Measurements from ENCODE around the gene GPD1. TPM values are rescaled to one million over a fixed set of nuclear protein-coding genes. Genes with fewer than 3 reads are reported as not detected.
A peak's percentile ranks its signal among the peaks of the same experiment; 100 is the strongest.

Gene GPD1
- total and polyA plus RNA-seq, 9 of the 15 experiments (the other 6 are each of a cell fraction or from before 2014, with no cell fraction given): 0.13 to 1.00 (median 0.55) TPM

DNA sequence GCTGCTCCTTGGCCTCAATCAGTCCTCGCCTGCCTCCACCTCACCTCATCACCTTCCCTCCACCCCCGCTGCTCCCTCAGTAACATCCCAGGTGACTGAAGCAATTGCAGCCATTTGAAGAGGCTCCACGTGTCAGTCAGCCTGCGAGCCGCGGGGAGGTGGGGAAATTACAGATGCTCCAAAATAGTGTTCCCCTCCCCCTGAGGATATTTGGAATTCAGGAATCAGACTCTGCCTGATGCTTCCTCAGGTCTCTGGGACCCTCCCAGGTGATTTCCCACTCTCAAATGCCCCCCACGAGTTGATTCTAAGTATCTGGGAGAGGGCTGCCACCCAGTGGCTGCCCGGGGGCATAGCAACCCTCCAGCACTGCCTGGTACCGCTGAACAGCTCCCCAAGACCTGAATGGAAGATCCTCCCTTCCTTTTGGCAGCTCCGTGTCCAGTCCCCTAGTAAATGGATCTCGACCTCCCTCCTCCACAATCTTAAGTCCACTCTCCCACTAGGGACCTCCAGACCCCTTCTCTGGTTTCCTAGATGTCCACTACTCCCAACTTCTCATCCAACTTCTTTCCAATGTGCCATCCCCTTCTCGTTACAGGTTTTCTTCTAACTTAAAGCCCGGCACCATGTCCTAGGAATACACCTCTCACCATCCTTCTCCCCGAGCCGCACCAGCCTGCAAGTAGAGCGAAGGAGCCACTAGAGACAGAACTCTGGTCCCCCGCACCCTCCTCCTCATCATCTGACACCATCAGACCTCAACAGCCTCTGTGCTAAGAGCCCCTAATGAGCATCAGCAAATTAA lies 47.8 kb upstream of the GPD1 start (continued):
- TF ChIP-seq, protein P1, sequence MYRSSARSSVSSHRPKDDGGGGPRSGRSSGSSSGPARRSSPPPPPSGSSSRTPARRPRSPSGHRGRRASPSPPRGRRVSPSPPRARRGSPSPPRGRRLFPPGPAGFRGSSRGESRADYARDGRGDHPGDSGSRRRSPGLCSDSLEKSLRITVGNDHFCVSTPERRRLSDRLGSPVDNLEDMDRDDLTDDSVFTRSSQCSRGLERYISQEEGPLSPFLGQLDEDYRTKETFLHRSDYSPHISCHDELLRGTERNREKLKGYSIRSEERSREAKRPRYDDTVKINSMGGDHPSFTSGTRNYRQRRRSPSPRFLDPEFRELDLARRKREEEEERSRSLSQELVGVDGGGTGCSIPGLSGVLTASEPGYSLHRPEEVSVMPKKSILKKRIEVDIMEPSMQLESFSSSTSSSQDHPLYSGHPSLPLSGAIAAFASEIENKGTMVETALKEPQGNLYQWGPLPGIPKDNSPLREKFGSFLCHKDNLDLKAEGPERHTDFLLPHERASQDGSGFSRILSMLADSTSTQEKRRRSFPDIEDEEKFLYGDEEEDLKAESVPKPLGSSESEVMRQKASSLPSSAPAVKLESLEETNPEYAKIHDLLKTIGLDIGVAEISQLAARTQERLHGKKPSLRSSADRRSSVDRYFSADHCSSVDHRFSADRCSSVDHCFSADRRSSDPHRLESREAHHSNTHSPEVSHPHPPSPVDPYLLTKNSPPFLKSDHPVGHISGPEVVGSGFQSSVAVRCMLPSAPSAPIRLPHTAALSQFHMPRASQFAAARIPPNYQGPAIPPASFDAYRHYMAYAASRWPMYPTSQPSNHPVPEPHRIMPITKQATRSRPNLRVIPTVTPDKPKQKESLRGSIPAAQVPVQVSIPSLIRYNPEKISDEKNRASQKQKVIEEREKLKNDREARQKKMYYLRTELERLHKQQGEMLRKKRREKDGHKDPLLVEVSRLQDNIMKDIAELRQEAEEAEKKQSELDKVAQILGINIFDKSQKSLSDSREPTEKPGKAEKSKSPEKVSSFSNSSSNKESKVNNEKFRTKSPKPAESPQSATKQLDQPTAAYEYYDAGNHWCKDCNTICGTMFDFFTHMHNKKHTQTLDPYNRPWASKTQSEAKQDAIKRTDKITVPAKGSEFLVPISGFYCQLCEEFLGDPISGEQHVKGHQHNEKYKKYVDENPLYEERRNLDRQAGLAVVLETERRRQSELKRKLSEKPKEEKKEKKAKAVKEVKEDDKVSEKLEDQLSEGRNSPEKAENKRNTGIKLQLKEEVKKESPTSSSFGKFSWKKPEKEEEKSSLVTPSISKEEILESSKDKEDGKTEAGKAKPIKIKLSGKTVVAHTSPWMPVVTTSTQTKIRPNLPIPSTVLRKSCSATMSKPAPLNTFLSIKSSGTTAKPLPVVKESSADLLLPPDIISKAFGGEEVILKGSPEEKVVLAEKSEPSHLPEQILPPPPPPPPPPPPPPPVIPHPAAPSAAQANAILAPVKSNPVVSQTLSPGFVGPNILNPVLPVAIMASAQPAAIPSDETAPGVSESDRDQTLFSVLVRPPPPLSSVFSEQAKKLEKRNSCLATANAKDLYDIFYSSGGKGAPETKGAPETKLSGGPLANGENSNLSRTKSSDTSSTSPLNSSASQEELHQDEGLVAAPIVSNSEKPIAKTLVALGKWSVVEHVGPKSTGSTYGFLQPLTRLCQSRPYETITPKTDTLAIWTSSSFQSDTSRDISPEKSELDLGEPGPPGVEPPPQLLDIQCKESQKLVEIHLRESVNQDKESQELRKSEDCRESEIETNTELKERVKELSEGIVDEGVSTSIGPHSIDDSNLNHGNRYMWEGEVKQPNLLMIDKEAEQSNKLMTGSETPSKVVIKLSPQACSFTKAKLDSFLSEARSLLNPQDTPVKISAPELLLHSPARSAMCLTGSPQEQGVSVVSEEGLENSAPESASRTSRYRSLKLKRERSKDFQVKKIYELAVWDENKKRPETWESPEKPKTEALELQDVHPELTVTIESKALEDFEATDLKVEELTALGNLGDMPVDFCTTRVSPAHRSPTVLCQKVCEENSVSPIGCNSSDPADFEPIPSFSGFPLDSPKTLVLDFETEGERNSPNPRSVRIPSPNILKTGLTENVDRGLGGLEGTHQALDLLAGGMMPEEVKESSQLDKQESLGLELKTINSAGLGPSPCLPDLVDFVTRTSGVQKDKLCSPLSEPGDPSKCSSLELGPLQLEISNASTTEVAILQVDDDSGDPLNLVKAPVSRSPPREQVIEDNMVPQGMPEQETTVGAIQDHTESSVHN (IDR thresholded peaks at IDR 0.05; ENCODE audit: borderline replicate concordance in 1 of 2, low read depth in 1 of 2): no peak
- TF ChIP-seq, protein P2, sequence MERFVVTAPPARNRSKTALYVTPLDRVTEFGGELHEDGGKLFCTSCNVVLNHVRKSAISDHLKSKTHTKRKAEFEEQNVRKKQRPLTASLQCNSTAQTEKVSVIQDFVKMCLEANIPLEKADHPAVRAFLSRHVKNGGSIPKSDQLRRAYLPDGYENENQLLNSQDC (CRISPR knock-in tag; IDR thresholded peaks at IDR 0.05): no peak
- no peak for TF ChIP-seq KDM4B (IDR thresholded peaks at IDR 0.05; ENCODE audit: borderline replicate concordance in 2 of 2, low read depth in 1 of 2)
- TF ChIP-seq KDM1A (IDR thresholded peaks at IDR 0.05): peak in 1 of 2 experiments; percentile 6; a peak in 1 of 4 replicates
- TF ChIP-seq ZNF717 (CRISPR knock-in tag; IDR thresholded peaks at IDR 0.05): no peak
- TF ChIP-seq, protein P3, sequence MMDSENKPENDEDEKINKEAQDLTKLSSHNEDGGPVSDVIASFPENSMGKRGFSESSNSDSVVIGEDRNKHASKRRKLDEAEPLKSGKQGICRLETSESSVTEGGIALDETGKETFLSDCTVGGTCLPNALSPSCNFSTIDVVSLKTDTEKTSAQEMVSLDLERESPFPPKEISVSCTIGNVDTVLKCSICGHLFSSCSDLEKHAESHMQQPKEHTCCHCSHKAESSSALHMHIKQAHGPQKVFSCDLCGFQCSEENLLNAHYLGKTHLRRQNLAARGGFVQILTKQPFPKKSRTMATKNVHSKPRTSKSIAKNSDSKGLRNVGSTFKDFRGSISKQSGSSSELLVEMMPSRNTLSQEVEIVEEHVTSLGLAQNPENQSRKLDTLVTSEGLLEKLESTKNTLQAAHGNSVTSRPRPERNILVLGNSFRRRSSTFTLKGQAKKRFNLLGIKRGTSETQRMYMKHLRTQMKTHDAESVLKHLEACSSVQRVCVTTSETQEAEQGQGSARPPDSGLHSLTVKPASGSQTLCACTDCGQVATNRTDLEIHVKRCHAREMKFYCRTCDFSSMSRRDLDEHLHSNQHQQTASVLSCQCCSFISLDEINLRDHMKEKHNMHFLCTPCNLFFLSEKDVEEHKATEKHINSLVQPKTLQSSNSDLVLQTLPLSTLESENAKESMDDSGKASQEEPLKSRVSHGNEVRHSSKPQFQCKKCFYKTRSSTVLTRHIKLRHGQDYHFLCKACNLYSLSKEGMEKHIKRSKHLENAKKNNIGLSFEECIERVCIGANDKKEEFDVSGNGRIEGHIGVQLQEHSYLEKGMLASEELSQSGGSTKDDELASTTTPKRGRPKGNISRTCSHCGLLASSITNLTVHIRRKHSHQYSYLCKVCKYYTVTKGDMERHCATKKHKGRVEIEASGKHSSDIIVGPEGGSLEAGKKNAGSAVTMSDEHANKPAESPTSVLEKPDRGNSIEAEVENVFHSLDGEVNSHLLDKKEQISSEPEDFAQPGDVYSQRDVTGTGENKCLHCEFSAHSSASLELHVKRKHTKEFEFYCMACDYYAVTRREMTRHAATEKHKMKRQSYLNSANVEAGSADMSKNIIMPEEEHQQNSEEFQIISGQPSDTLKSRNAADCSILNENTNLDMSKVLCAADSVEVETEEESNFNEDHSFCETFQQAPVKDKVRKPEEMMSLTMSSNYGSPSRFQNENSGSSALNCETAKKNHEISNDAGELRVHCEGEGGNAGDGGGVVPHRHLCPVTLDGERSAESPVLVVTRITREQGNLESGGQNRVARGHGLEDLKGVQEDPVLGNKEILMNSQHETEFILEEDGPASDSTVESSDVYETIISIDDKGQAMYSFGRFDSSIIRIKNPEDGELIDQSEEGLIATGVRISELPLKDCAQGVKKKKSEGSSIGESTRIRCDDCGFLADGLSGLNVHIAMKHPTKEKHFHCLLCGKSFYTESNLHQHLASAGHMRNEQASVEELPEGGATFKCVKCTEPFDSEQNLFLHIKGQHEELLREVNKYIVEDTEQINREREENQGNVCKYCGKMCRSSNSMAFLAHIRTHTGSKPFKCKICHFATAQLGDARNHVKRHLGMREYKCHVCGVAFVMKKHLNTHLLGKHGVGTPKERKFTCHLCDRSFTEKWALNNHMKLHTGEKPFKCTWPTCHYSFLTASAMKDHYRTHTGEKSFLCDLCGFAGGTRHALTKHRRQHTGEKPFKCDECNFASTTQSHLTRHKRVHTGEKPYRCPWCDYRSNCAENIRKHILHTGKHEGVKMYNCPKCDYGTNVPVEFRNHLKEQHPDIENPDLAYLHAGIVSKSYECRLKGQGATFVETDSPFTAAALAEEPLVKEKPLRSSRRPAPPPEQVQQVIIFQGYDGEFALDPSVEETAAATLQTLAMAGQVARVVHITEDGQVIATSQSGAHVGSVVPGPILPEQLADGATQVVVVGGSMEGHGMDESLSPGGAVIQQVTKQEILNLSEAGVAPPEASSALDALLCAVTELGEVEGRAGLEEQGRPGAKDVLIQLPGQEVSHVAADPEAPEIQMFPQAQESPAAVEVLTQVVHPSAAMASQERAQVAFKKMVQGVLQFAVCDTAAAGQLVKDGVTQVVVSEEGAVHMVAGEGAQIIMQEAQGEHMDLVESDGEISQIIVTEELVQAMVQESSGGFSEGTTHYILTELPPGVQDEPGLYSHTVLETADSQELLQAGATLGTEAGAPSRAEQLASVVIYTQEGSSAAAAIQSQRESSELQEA (IDR thresholded peaks at IDR 0.05; ENCODE audit: low read depth): no peak
- TF ChIP-seq MYC (IDR thresholded peaks at IDR 0.05; ENCODE audit: low read depth, low read length): peak; percentile 76
- TF ChIP-seq MYC (CRISPR knock-in tag; IDR thresholded peaks at IDR 0.05; ENCODE audit: borderline replicate concordance, low read depth): peak; percentile 16; the same call in 1 of the 2 replicates
